ENCODE results near the gene STON2. TPM values are rescaled to one million over a fixed set of nuclear protein-coding genes. Genes with fewer than 3 reads are reported as not detected.

The STON2 gene, protein sequence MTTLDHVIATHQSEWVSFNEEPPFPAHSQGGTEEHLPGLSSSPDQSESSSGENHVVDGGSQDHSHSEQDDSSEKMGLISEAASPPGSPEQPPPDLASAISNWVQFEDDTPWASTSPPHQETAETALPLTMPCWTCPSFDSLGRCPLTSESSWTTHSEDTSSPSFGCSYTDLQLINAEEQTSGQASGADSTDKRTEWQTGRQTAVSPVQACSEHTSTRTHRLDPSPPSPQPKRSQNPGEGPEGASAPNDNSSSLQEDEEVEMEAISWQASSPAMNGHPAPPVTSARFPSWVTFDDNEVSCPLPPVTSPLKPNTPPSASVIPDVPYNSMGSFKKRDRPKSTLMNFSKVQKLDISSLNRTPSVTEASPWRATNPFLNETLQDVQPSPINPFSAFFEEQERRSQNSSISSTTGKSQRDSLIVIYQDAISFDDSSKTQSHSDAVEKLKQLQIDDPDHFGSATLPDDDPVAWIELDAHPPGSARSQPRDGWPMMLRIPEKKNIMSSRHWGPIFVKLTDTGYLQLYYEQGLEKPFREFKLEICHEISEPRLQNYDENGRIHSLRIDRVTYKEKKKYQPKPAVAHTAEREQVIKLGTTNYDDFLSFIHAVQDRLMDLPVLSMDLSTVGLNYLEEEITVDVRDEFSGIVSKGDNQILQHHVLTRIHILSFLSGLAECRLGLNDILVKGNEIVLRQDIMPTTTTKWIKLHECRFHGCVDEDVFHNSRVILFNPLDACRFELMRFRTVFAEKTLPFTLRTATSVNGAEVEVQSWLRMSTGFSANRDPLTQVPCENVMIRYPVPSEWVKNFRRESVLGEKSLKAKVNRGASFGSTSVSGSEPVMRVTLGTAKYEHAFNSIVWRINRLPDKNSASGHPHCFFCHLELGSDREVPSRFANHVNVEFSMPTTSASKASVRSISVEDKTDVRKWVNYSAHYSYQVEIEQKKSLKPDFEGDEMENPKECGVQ
- total RNA-seq, result 10 to 100 TPM; 26.6 to 64.1 (median 42.2) TPM

DNA sequence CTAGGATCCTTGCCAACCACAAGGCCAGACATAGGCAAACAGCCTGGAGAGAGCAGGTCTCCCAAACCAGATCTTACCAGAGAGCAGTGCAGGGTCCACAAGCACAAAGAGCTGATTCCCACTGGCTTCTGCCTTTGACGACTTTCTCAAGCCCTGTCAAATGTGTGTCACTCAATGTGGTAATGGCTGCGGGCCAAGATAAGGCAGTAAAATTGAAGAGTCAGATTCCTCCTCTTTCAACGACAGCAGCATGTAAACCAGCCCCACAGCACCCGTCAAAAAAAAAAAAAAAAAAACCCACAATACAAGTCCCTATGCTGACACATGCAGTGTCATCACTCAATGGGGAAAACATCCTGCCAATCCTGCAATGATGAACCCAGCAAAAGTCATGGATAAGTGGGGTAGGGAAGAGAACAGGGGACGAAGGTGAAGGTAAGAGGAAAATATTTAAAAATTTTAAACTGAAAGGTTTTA is at the start of gene STON2:
TSS of gene STON2 (minus strand) at position 123 of the 477 bp plus-strand sequence. CDS start 1,942 bp downstream, outside the sequence.
- peak in 4 of 8 experiments; percentile 20 to 38 (median 22) for ATAC-seq (replicated peaks in 6 of 8)
- Histone ChIP-seq H3K4me3 (no peak within 1 kb of the TSS), H3K27ac (no peak within 1 kb of the TSS), H3K4me1 (replicated peaks in 1 of 2) (peaks cover 0 to 3% of the 10 kb centered on the region in 2 donors)
- in situ Hi-C loops (cut with MboI; ENCODE audit: low pct_unique_long_range_greater_than_20kb in 2 of 9, low sequenced_read_pairs in 9 of 9, unreplicated experiment in 9 of 9), result no loop called here
- 0 to 100% (median 50%) methylated on average over 1 to 5 of the region's 5 CpGs for WGBS, 10 experiments

DNA sequence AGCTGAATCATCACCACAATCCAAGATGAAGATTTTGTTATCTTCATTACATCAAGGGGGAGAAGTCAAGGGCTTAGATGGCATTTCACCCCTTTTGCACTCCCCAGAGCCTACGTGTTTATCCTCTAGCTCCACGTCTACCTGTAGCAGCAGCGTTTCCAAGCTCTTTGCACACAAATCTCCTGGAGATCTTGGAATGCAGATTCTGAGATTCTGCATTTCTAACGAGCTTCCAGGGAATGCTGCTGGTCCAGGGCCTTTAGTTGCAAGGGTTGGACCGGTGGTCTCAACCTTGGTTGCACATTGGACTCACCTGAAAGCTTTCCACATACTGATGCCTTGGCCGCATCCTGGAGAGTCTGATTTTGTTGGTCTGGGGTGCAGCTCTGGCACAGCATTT is 49.5 kb upstream of the STON2 start:
- no peak overlapping the region for H3K4me3 ChIP-seq
- H3K4me1 ChIP-seq (replicated peaks in 1 of 2), result peaks cover 22 to 23% of the 10 kb centered on the region in 2 donors
- no peak overlapping the region for H3K27ac ChIP-seq
- in situ Hi-C loops (cut with MboI; ENCODE audit: low pct_unique_long_range_greater_than_20kb in 2 of 9, low sequenced_read_pairs in 9 of 9, unreplicated experiment in 9 of 9), result loop anchor here in 2 of 9 experiments (10.0 to 25.0 kb wide), 2 partner anchors 162 to 175 kb away; no protein-coding TSS in a partner anchor
- WGBS, 10 experiments, result 40 to 100% (median 87%) methylated on average over 1 to 3 of the region's 6 CpGs; no CpG with 5 or more reads in 4 of the 10 experiments
- ATAC-seq (replicated peaks in 6 of 8), result no peak

DNA sequence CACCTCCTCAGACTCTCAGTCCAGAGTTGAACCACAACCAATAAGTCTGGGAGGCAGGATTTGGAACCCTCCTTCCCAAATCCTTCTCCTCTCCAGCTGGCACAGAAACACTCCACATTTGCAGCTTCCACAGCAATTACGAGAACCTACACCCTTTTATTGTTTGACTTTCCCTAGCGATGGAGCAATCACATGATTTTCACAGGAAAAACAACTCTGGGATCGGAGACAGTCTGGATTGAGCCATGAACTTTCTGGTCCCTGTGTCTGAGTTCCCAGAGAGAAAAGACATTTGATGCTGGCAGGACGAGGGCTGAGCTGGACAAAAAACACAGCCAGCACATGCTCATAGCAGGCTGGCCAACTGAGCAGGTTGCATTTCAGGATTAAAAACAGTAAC is 49.0 kb upstream of the STON2 start:
- peak in 1 of 8 experiments; percentile 5 for ATAC-seq (replicated peaks in 6 of 8)
- Histone ChIP-seq H3K4me3 (no peak overlapping the region), H3K27ac (no peak overlapping the region), H3K4me1 (replicated peaks in 1 of 2) (peaks cover 22 to 23% of the 10 kb centered on the region in 2 donors)
- in situ Hi-C loops (cut with MboI; ENCODE audit: low pct_unique_long_range_greater_than_20kb in 2 of 9, low sequenced_read_pairs in 9 of 9, unreplicated experiment in 9 of 9), result loop anchor here in 2 of 9 experiments (10.0 to 25.0 kb wide), 2 partner anchors 162 to 174 kb away; no protein-coding TSS in a partner anchor
- 34 to 100% (median 61%) methylated on average over 1 to 4 of the region's 4 CpGs; no CpG with 5 or more reads in 2 of the 10 experiments for WGBS, 10 experiments

DNA sequence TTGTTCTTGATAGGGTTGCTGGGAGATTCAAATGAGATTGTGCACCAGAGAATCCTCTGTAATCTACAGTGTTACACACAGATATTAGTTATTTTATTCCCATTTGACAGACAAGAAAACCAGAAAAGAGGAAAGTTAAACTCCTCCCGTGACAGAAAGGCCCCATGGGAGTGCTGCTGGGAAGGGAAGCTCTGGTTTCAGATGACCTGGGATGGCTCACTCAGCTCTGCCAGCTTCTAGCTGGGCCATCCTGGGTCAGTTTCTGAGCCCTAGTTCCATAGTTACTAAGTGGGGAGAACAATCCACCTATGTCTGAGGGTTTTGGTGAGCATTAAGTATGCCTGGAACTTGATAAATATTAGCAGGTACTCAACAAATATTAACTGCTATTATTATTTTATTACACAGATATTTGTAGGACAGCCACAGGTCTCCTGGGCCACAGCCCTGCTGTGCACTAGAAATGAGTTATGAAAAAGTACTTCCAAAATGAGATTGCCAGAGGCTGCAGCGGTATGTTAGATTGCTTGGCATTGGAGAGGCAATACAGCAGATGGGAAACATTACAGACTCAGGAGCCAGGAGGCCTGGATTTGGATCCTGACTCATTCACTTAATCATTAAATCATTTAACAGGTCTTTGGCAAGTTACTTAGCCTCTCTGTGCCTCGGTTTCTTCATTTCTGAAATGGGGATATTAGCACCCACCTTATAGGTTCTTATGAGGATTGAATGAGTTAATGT is 47.1 kb upstream of the STON2 start:
- WGBS, 10 experiments, result 20 to 100% (median 76%) methylated on average over 1 to 3 of the region's 3 CpGs; no CpG with 5 or more reads in 2 of the 10 experiments
- in situ Hi-C loops (cut with MboI; ENCODE audit: low pct_unique_long_range_greater_than_20kb in 2 of 9, low sequenced_read_pairs in 9 of 9, unreplicated experiment in 9 of 9), result loop anchor here in 2 of 9 experiments (10.0 to 25.0 kb wide), 2 partner anchors 160 to 172 kb away; no protein-coding TSS in a partner anchor
- no peak for ATAC-seq (replicated peaks in 6 of 8)
- no peak overlapping the region for H3K27ac ChIP-seq
- peaks cover 14 to 20% of the 10 kb centered on the region in 2 donors for H3K4me1 ChIP-seq (replicated peaks in 1 of 2)
- H3K4me3 ChIP-seq, result no peak overlapping the region

DNA sequence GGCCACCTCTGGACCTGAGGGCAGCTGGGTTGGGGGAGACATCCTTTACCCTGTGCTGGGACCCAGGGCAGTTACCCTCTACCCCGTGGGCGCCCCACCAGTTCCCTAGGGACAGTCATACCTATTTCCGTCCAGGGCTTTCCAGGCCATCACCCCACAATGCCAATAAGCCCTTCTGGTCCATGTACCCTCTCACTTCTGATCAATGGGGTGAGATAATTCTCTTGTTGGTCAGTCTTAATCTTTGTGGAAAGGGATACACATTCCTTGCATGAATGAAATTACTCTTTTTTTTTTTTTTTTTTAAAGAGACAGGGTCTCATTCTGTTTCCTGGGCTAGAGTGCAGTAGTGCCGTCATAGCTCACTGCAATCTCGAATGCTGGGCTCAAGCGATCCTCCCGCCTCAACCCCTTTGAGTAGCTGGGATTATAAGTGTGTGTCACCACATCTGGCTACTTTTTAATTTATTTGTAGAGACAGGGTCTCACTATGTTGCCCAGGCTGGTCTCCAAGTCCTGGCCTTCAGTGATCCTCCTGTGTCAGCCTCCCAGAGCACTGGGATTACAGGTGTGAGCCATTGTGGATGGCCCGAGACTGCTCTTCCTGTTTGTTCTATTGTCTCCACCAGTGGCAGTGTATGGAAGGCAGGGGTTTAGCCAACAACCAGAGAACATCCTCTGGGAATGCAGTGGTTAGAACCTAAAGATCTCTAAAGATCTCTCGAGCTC is 46.3 kb upstream of the STON2 start:
- in situ Hi-C loops (cut with MboI; ENCODE audit: low pct_unique_long_range_greater_than_20kb in 2 of 9, low sequenced_read_pairs in 9 of 9, unreplicated experiment in 9 of 9), result loop anchor here in 2 of 9 experiments (10.0 to 25.0 kb wide), 2 partner anchors 159 to 172 kb away; no protein-coding TSS in a partner anchor
- H3K4me1 ChIP-seq (replicated peaks in 1 of 2), result peaks cover 14 to 20% of the 10 kb centered on the region in 2 donors
- no peak overlapping the region for H3K27ac ChIP-seq
- peak in 1 of 8 experiments; percentile 24 for ATAC-seq (replicated peaks in 6 of 8)
- 83 to 100% (median 95%) methylated on average over 1 to 9 of the region's 9 CpGs; no CpG with 5 or more reads in 2 of the 10 experiments for WGBS, 10 experiments
- no peak overlapping the region for H3K4me3 ChIP-seq

DNA sequence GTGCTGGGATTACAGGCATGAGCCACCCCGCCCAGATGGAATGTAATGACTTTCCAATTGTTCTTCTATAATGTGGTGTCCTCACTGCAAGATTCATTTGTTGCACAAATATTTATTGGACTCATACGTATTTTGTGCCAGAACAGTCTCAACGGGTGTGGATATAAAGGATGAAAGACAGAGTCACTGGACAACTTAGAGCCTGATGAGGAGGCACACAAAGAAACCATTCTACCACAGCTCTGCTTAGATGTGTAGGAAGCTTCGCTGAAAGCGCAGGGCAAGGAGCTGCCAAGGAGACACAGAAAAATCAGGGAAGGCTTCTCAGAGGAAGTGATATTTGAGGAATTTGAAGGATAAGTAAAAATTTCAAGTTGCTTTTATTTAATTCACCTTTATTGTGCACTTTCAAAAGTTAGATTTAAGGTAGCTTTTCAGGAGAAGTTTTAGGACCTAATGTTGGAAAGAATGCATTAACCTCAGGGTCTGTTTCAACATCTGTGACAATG is 41.6 kb upstream of the STON2 start:
- H3K27ac ChIP-seq, result no peak overlapping the region
- 77 to 100% (median 89%) methylated on average over 2 to 5 of the region's 5 CpGs; no CpG with 5 or more reads in 3 of the 10 experiments for WGBS, 10 experiments
- in situ Hi-C loops (cut with MboI; ENCODE audit: low pct_unique_long_range_greater_than_20kb in 2 of 9, low sequenced_read_pairs in 9 of 9, unreplicated experiment in 9 of 9), result loop anchor here in 2 of 9 experiments (10.0 to 25.0 kb wide), 2 partner anchors 154 to 167 kb away; no protein-coding TSS in a partner anchor
- ATAC-seq (replicated peaks in 6 of 8), result no peak
- H3K4me3 ChIP-seq, result no peak overlapping the region
- no peaks in the 10 kb centered on the region for H3K4me1 ChIP-seq (replicated peaks in 1 of 2)

DNA sequence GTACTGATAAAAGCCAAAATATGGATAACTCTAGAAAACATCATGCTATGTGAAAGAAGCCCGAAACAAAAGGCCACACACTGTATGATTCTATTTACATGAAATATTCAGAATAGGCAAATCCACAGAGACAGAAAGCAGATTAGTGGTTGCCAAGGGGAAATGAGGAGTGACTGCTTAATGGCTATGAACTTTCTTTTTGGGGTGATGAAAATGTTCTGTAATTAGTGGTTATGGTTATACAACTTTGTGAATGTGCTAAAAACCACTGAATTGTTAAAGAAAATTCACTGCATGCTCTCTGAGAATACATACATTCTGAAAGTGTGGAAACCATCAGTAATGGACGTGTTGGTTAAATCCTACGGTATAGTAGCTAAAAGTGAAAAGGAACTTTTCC is 39.9 kb upstream of the STON2 start:
- no peak overlapping the region for H3K4me3 ChIP-seq
- WGBS, 10 experiments, result 0 to 80% (median 72%) methylated on average over 1 to 3 of the region's 3 CpGs
- no peaks in the 10 kb centered on the region for H3K4me1 ChIP-seq (replicated peaks in 1 of 2)
- in situ Hi-C loops (cut with MboI; ENCODE audit: low pct_unique_long_range_greater_than_20kb in 2 of 9, low sequenced_read_pairs in 9 of 9, unreplicated experiment in 9 of 9), result loop anchor here in 2 of 9 experiments (10.0 to 25.0 kb wide), 2 partner anchors 153 to 165 kb away; no protein-coding TSS in a partner anchor
- ATAC-seq (replicated peaks in 6 of 8), result peak in 3 of 8 experiments; percentile 28 to 45 (median 30)
- H3K27ac ChIP-seq, result no peak overlapping the region

DNA sequence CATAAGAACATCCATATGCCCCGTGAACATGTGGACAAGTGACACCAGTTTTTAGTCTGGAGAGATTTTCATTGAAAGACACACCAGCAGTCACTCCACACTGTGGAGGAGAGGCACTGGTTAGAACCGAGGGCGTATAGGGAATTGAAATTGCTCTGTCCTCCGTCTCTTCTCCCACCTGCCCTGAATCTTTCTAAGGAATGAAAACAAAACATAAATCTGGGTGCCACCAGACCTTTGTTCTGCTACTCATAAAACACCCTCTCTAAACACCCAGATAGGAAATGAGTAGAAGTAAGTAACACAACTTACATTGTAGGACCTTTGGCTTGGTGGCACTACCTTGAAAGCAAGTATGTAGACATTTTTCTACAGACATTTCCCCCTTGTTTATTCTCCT is 37.1 kb upstream of the STON2 start:
- 38 to 80% (median 50%) methylated on average over 1 to 4 of the region's 4 CpGs; no CpG with 5 or more reads in 3 of the 10 experiments for WGBS, 10 experiments

DNA sequence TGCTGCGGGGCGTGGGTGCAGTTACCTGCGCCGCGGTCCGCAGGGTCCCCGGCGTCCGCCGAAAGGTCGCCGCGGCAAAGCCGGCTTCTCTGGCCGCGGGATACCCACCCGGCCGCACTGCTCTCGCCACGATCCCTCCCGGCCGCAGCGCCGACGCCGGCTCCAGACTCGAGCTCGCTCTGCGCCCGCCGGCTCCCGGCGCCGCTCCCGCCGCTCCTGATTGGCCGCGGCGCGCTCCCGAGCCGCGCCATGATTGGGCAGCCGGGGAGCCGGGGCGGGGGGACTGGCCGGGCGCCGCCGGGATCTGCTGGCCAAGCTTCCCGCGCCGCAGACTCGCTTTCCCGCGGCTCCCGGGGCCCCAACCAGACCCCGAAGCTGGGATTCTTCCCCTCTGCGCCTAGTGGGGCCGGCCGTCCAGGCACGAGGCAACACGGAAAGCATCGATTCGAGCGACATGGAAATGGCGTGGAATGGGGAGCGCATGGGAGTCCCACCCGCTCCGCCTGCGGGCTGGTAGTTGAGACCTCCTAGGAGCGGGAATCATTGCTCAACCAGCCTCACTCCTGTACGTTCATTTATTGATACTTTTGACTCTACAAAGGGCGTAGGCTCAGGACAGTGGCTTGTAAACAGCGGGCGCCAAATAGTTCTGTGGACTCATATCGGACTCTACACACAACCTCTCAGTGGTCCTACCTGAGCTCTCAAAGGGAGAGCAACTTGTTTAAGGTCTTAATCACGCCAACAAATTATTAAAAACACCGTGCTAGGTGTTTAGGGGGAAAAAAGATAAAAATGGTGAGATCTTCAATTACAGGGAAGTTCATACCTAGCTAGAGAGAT is 36.4 kb upstream of the STON2 start:
- WGBS, 10 experiments, result 0 to 24% (median 5%) methylated on average over 1 to 14 of the region's 79 CpGs; no CpG with 5 or more reads in 2 of the 10 experiments
- peaks cover 10 to 17% of the 10 kb centered on the region in 2 donors for H3K4me1 ChIP-seq (replicated peaks in 1 of 2)
- in situ Hi-C loops (cut with MboI; ENCODE audit: low pct_unique_long_range_greater_than_20kb in 2 of 9, low sequenced_read_pairs in 9 of 9, unreplicated experiment in 9 of 9), result loop anchor here in 1 of 9 experiments (25.0 kb wide), 1 partner anchor 149 kb away; no protein-coding TSS in a partner anchor
- H3K4me3 ChIP-seq, result peak overlapping the region; percentile 59 to 84 (median 73)
- H3K27ac ChIP-seq, result peak overlapping the region; percentile 73 to 75
- peak; percentile 87 to 94 (median 89) for ATAC-seq (replicated peaks in 6 of 8)

More for the DNA sequence above, 37.1 kb upstream of the STON2 start:
- Histone ChIP-seq H3K4me1 (replicated peaks in 1 of 2) (peaks cover 10 to 17% of the 10 kb centered on the region in 2 donors), H3K4me3 (peak overlapping the region in 1 of 5 donors; percentile 59), H3K27ac (no peak overlapping the region)
- in situ Hi-C loops (cut with MboI; ENCODE audit: low pct_unique_long_range_greater_than_20kb in 2 of 9, low sequenced_read_pairs in 9 of 9, unreplicated experiment in 9 of 9), result loop anchor here in 1 of 9 experiments (25.0 kb wide), 1 partner anchor 150 kb away; no protein-coding TSS in a partner anchor
- ATAC-seq (replicated peaks in 6 of 8), result no peak

Data from motor neuron (in vitro differentiated cells).